ENCODE results near the gene CNN1. TPM values are rescaled to one million over a fixed set of nuclear protein-coding genes. Genes with fewer than 3 reads are reported as not detected.

Gene CNN1
- total and polyA plus RNA-seq, 7 donors = 1.9 to 11.9 (median 5.7) TPM

GRCh38 chr19:11577451-11578257, 39.0 kb downstream of the CNN1 start, which contains the start of gene ACP5:
TSS of gene ACP5 (minus strand) at chr19:11577645. CDS start at chr19:11577317, 328 bp downstream.
- Histone ChIP-seq H3K4me3 (peak within 1 kb of the TSS; percentile 32), H3K36me3 (ENCODE audit: insufficient read depth in 1 of 2, low read depth in 1 of 2) (no peaks in the 10 kb centered on the region), H3K27me3 (ENCODE audit: insufficient read depth in 3 of 3, low read length in 2 of 3) (peaks cover 0 to 21% (median 1%) of the 10 kb centered on the region in 3 donors), H3K27ac (no peak within 1 kb of the TSS), H3K4me1 (no peaks in the 10 kb centered on the region), H3K9me3 (no peaks in the 10 kb centered on the region)
- DNase-seq = no peak
- TF ChIP-seq CTCF (IDR thresholded peaks at IDR 0.05) = no peak
- intact Hi-C loops (cut with DNase I) = no loop called here
- ATAC-seq = peak in 1 of 4 donors; percentile 32
- WGBS, 3 donors = 59 to 64% (median 61%) methylated on average over 18 of the region's 18 CpGs

DNA sequence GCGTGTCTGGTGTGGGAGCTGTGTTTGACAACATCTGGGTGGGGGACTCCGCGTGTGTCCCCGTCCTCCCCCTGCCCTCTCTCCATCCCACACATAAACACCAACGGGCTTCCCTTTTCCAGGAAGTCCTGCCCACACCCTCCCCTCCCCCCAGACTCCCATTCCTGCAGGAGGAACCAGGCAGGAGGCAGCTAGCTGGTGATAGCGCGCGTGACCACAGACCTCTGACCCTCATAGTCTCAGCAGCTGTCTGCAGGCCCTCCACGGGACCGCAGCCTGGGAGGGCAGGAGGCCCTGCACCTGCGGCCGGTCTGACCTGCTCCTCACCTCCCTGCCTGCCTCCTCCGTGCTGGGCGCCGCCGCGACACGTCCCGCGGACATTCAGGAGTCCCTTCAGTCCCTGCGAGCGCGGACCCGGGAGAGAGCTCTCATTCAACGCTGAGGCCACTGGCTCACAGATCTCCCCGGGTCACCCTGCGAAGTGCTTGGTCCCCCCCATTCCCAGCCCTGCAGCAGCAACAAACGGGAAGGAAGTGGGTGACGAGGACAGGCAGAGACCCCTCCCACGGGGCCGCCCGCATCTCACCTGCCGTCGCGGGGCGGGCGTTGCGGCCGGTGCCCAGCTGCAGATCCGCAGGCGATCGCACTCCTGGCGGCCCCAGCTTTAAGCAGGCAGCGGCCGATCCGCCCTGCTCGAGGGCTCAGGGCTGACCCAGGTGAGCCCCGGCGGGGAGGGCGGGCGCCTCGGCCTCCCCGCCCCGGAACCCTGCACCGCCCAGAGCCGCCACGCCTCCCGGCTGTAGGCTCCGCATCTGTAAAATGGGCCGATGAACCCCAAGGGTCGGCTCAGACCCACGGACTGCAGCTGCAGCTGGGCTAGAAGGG, 39.8 kb downstream of the CNN1 start:
- Histone ChIP-seq H3K4me1 (no peaks in the 10 kb centered on the region), H3K27me3 (ENCODE audit: insufficient read depth in 3 of 3, low read length in 2 of 3) (peaks cover 0 to 21% (median 1%) of the 10 kb centered on the region in 3 donors), H3K4me3 (peak overlapping the region; percentile 32), H3K27ac (no peak overlapping the region), H3K36me3 (ENCODE audit: insufficient read depth in 1 of 2, low read depth in 1 of 2) (no peaks in the 10 kb centered on the region), H3K9me3 (no peaks in the 10 kb centered on the region)
- no peak for TF ChIP-seq CTCF (IDR thresholded peaks at IDR 0.05)
- WGBS, 3 donors = 15 to 29% (median 22%) methylated on average over 43 to 62 of the region's 62 CpGs
- ATAC-seq (peak in 2 of 4 donors; percentile 13 to 33), DNase-seq (peak in 1 of 2 donors; percentile 44)
- intact Hi-C loops (cut with DNase I) = no loop called here

- no peaks in the 10 kb centered on the region for H3K9me3 ChIP-seq
- no peak for TF ChIP-seq CTCF (IDR thresholded peaks at IDR 0.05)
- H3K4me1 ChIP-seq = no peaks in the 10 kb centered on the region
- 43 to 56% (median 46%) methylated on average over 4 of the region's 4 CpGs for WGBS, 3 donors
- no peak overlapping the region for H3K27ac ChIP-seq
- intact Hi-C loops (cut with DNase I) = loop anchor here in 1 of 2 donors (10.0 kb wide), 1 partner anchor 285 kb away; the partner anchor contains the start of gene TSPAN16
- no peak overlapping the region for H3K4me3 ChIP-seq
- DNase-seq (no peak), ATAC-seq (no peak)
- peaks cover 0 to 21% (median 1%) of the 10 kb centered on the region in 3 donors for H3K27me3 ChIP-seq (ENCODE audit: insufficient read depth in 3 of 3, low read length in 2 of 3)
- H3K36me3 ChIP-seq (ENCODE audit: insufficient read depth in 1 of 2, low read depth in 1 of 2) = no peaks in the 10 kb centered on the region
Measured at GRCh38 chr19:11580116-11580515, 41.5 kb downstream of the CNN1 start.

- H3K4me3 ChIP-seq = no peak overlapping the region
- H3K36me3 ChIP-seq (ENCODE audit: insufficient read depth in 1 of 2, low read depth in 1 of 2) = no peaks in the 10 kb centered on the region
- H3K4me1 ChIP-seq = no peaks in the 10 kb centered on the region
- WGBS, 3 donors = 43 to 52% (median 48%) methylated on average over 3 of the region's 3 CpGs
- H3K27me3 ChIP-seq (ENCODE audit: insufficient read depth in 3 of 3, low read length in 2 of 3) = peaks cover 0 to 21% (median 1%) of the 10 kb centered on the region in 3 donors
- no peak overlapping the region for H3K27ac ChIP-seq
- no peaks in the 10 kb centered on the region for H3K9me3 ChIP-seq
- intact Hi-C loops (cut with DNase I) = loop anchor here in 1 of 2 donors (10.0 kb wide), 1 partner anchor 287 kb away; the partner anchor contains the start of gene TSPAN16
- ATAC-seq (no peak), DNase-seq (no peak)
- TF ChIP-seq CTCF (IDR thresholded peaks at IDR 0.05) = no peak
Measured at GRCh38 chr19:11581740-11582139, 43.1 kb downstream of the CNN1 start.

All from psoas muscle (tissue), 8 donors.